GM23338 (cell line): ENCODE data around the gene CDON. TPM values are rescaled to one million over a fixed set of nuclear protein-coding genes. Genes with fewer than 3 reads are reported as not detected.
A peak's percentile ranks its signal among the peaks of the same experiment; 100 is the strongest.

Experiments used
- ATAC-seq: fragments of 200-7000 bp; cut with Tn5 transposase; 3 replicates; pipeline ENCODE4 v1.9.1; 2020
- DNase-seq: peaks from one replicate; pipeline ENCODE4 v3.0.0-alpha.2; 2015; ENCODE audit warnings: low spot score
- H2AFZ ChIP-seq: fragments of 200-600 bp; sonication (generic); 2 replicates; pipeline ENCODE4 v1.8.0; 2016; ENCODE audit warnings: antibody characterized with exemption, mild to moderate bottlenecking, moderate library complexity
- H3F3A ChIP-seq: fragments of 200-600 bp; sonication (generic); replicated peaks from 2 replicates; pipeline ENCODE4 v1.8.0; 2017; ENCODE audit warnings: antibody characterized with exemption, mixed run types, low read depth
- H3K27ac ChIP-seq: fragments of 200-600 bp; sonication (generic); 2 replicates; pipeline ENCODE4 v1.6.1; 2016; ENCODE audit warnings: low read depth
- H3K27me3 ChIP-seq: fragments of 200-600 bp; sonication (generic); 2 replicates; pipeline ENCODE4 v1.8.0; 2016; ENCODE audit warnings: mild to moderate bottlenecking, mixed run types, moderate library complexity; ENCODE audit not compliant: insufficient read depth
- H3K36me3 ChIP-seq: fragments of 200-600 bp; sonication (generic); 2 replicates; pipeline ENCODE4 v1.8.0; 2016; ENCODE audit warnings: mild to moderate bottlenecking; ENCODE audit not compliant: insufficient read depth
- H3K4me1 ChIP-seq: fragments of 200-600 bp; sonication (generic); 2 replicates; pipeline ENCODE4 v1.8.0; 2016; ENCODE audit warnings: mild to moderate bottlenecking, moderate library complexity; ENCODE audit not compliant: insufficient read depth
- H3K4me2 ChIP-seq: fragments of 200-600 bp; sonication (generic); 2 replicates; pipeline ENCODE4 v1.7.1; 2017; ENCODE audit warnings: mixed run types
- H3K4me3 ChIP-seq: fragments of 200-600 bp; sonication (generic); 2 replicates; pipeline ENCODE4 v1.6.1; 2016; ENCODE audit warnings: mixed run types
- H3K79me2 ChIP-seq: fragments of 200-600 bp; sonication (generic); replicated peaks from 2 replicates; pipeline ENCODE4 v1.8.0; 2017; ENCODE audit warnings: mild to moderate bottlenecking; ENCODE audit not compliant: insufficient read depth
- H3K9me2 ChIP-seq: fragments of 200-600 bp; sonication (generic); 2 replicates; pipeline ENCODE4 v1.8.0; 2017; ENCODE audit not compliant: insufficient read depth
- H4K20me1 ChIP-seq: fragments of 200-600 bp; sonication (generic); replicated peaks from 2 replicates; pipeline ENCODE4 v1.8.0; 2017; ENCODE audit warnings: mild to moderate bottlenecking; ENCODE audit not compliant: insufficient read depth
- H3K27ac Mint-ChIP-seq: 2 replicates; pipeline ENCODE4 v1.8.0; 2020; ENCODE audit warnings: inconsistent platforms, mild to moderate bottlenecking, moderate library complexity, mixed read lengths
- H3K27me3 Mint-ChIP-seq: 3 replicates; pipeline ENCODE4 v1.8.0; 2022; ENCODE audit warnings: low read depth, mild to moderate bottlenecking, moderate library complexity, mixed read lengths, inconsistent platforms; ENCODE audit not compliant: insufficient read depth, poor library complexity
- H3K36me3 Mint-ChIP-seq: 3 replicates; pipeline ENCODE4 v1.8.0; 2021; ENCODE audit warnings: low read depth, mild to moderate bottlenecking, inconsistent platforms, moderate library complexity, mixed read lengths
- H3K4me1 Mint-ChIP-seq: 3 replicates; pipeline ENCODE4 v1.8.0; 2020; ENCODE audit warnings: mild to moderate bottlenecking, inconsistent platforms, mixed read lengths
- H3K4me3 Mint-ChIP-seq: 3 replicates; pipeline ENCODE4 v1.8.0; 2021; ENCODE audit warnings: moderate library complexity, mild to moderate bottlenecking, inconsistent platforms, mixed read lengths
- H3K9me3 Mint-ChIP-seq: 3 replicates; pipeline ENCODE4 v1.8.0; 2020; ENCODE audit warnings: moderate library complexity, mild to moderate bottlenecking, inconsistent platforms, mixed read lengths
- CREB1 ChIP-seq: fragments of 250-450 bp; sonication (Bioruptor Pico); IDR thresholded peaks from 2 replicates; pipeline ENCODE4 v1.5.0; 2020; ENCODE audit warnings: low read depth, mild to moderate bottlenecking, moderate library complexity
- CTCF ChIP-seq, 2 experiments: fragments of 200-600 bp in 1 of 2; sonication (generic) in 1 of 2; conservative IDR thresholded peaks; 2 replicates each; pipeline versions ENCODE4 v1.5.1 to v1.6.1; 2016 to 2017; ENCODE audit warnings: antibody characterized with exemption in 2 of 2, low read depth in 2 of 2, mild to moderate bottlenecking in 2 of 2, moderate library complexity in 1 of 2
- ETS1 ChIP-seq: IDR thresholded peaks from 2 replicates; pipeline ENCODE4 v1.6.1; 2016; ENCODE audit warnings: antibody characterized with exemption
- EZH2 ChIP-seq: fragments of 200-600 bp; sonication (generic); IDR thresholded peaks from one replicate; pipeline ENCODE4 v1.8.0; 2017; ENCODE audit warnings: antibody characterized with exemption, mild to moderate bottlenecking, low read depth; ENCODE audit not compliant: unreplicated experiment
- EZH2phosphoT487 ChIP-seq: fragments of 200-600 bp; sonication (generic); IDR thresholded peaks from one replicate; pipeline ENCODE4 v1.8.1; 2018; ENCODE audit warnings: antibody characterized with exemption; ENCODE audit not compliant: unreplicated experiment
- JUNB ChIP-seq: IDR thresholded peaks from one replicate; pipeline ENCODE4 v1.6.1; 2016; ENCODE audit warnings: antibody characterized with exemption; ENCODE audit not compliant: unreplicated experiment
- NANOG ChIP-seq: IDR thresholded peaks from 2 replicates; pipeline ENCODE4 v1.6.1; 2016; ENCODE audit warnings: antibody characterized with exemption, borderline replicate concordance
- REST ChIP-seq: IDR thresholded peaks from one replicate; pipeline ENCODE4 v1.6.1; 2018; ENCODE audit warnings: antibody characterized with exemption; ENCODE audit not compliant: unreplicated experiment
- STAT1 ChIP-seq: IDR thresholded peaks from one replicate; pipeline ENCODE4 v1.6.1; 2016; ENCODE audit warnings: antibody characterized with exemption; ENCODE audit not compliant: unreplicated experiment
- ZNF331 ChIP-seq: fragments of 250-450 bp; sonication (Bioruptor Pico); IDR thresholded peaks from 2 replicates; pipeline ENCODE4 v1.5.0; 2020; ENCODE audit warnings: low read depth, mild to moderate bottlenecking, moderate library complexity
- ZNF462 ChIP-seq: fragments of 250-450 bp; sonication (Bioruptor Pico); IDR thresholded peaks from 2 replicates; pipeline ENCODE4 v1.5.0; 2020; ENCODE audit warnings: mild to moderate bottlenecking, moderate library complexity
- polyA plus RNA-seq: library from polyadenylated mRNA; unstranded; fragments of >200 nt; fragmentation: Nextera tagmentation; extraction: Ambion mirVana; gene quantifications from 2 replicates; pipeline ENCODE4 v1.2.1, GENCODE V29; 2016
- total RNA-seq: library from RNA; depleted of rRNA; stranded (reverse); fragments of >200 nt; shearing (Covaris generic); gene quantifications from 2 replicates; pipeline ENCODE4 v1.2.3, GENCODE V29; 2014

CDON gene
- total and polyA plus RNA-seq, 2 experiments from 2014 or later, result 4.1 to 35.5 TPM

- TF ChIP-seq REST, result no peak
- TF ChIP-seq CREB1 (CRISPR knock-in tag), result no peak
- TF ChIP-seq CTCF (conservative IDR thresholded peaks at IDR 0.05; ENCODE audit: low read depth in 2 of 2), result no peak
- no peak for TF ChIP-seq ZNF331
- TF ChIP-seq EZH2phosphoT487, result no peak
- TF ChIP-seq NANOG, result no peak
Measured at GRCh38 chr11:125967515-125967914, 95.2 kb downstream of the CDON start (continued).

GRCh38 chr11:125960771-125961170 lies 101.9 kb downstream of the CDON start:
- no peaks in the 10 kb centered on the region; the same call in 2 of the 3 replicates for H3K9me3 Mint-ChIP-seq
- Histone ChIP-seq H3K4me2 (no peak overlapping the region), H3K36me3 (peaks cover 11% of the 10 kb centered on the region; the same call in 1 of the 2 replicates), H2AFZ (no peak overlapping the region), H3F3A (no peaks in the 10 kb centered on the region), H3K27ac (peak overlapping the region; percentile 63; the same call in 1 of the 2 replicates), H4K20me1 (no peaks in the 10 kb centered on the region), H3K79me2 (no peaks in the 10 kb centered on the region), H3K4me3 (no peak overlapping the region), H3K4me1 (peaks cover 8% of the 10 kb centered on the region; the same call in 1 of the 2 replicates), H3K27me3 (no peaks in the 10 kb centered on the region), H3K9me2 (no peaks in the 10 kb centered on the region)
- DNase-seq (peak; percentile 35), ATAC-seq (peak; percentile 73)
- H3K4me1 Mint-ChIP-seq, result peaks cover 13% of the 10 kb centered on the region; the same call in 2 of the 3 replicates
- H3K27ac Mint-ChIP-seq, result peak overlapping the region; percentile 88
- peaks cover 27% of the 10 kb centered on the region for H3K36me3 Mint-ChIP-seq
- H3K4me3 Mint-ChIP-seq, result no peak overlapping the region
- peaks cover 2% of the 10 kb centered on the region for H3K27me3 Mint-ChIP-seq
- no peak for TF ChIP-seq ZNF331
- no peak for TF ChIP-seq JUNB
- TF ChIP-seq ZNF462, result no peak
- no peak for TF ChIP-seq STAT1
- TF ChIP-seq EZH2phosphoT487, result no peak
- no peak for TF ChIP-seq EZH2
- TF ChIP-seq ETS1, result no peak
